GM18873 (cell line): ENCODE measurements around the gene NPAP1.
"Not testable (repeated sequence)": the region's sequence is repeated elsewhere in the genome, so short reads cannot be mapped to it uniquely, and the experiment has no call there.

Source experiments
- ATAC-seq: cut with Tn5 transposase; IDR thresholded peaks from one replicate; pipeline ENCODE4 v1.9.1; 2021; ENCODE audit warnings: mild to moderate bottlenecking, moderate library complexity, moderate number of reproducible peaks; ENCODE audit not compliant: unreplicated experiment, low FRiP score

Gene NPAP1, protein sequence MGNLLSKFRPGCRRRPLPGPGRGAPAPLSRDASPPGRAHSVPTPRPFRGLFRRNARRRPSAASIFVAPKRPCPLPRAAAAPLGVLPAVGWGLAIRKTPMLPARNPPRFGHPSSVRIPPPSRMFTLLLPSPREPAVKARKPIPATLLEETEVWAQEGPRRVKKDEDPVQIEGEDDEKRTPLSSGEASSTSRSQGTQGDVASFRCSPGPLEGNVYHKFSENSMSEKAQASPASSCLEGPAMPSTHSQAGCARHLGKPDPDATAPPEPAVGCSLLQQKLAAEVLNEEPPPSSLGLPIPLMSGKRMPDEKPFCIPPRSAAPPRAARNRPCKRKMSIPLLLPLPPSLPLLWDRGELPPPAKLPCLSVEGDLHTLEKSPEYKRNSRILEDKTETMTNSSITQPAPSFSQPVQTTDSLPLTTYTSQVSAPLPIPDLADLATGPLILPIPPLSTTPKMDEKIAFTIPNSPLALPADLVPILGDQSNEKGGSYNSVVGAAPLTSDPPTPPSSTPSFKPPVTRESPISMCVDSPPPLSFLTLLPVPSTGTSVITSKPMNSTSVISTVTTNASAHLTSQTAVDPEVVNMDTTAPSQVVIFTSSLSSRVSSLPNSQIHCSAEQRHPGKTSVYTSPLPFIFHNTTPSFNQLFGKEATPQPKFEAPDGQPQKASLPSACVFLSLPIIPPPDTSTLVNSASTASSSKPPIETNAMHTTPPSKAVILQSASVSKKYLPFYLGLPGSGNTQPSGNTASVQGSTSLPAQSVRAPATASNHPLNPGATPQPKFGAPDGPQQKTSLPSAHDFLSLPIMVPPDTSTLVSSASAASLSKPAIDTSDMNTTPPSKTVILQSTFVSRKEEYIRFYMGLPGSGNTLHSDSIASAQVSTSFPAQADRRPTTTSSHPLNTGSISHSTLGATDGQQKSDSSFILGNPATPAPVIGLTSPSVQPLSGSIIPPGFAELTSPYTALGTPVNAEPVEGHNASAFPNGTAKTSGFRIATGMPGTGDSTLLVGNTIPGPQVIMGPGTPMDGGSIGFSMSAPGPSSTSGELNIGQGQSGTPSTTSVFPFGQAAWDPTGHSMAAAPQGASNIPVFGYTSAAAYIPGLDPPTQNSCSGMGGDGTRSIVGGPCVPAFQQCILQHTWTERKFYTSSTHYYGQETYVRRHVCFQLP

DNA sequence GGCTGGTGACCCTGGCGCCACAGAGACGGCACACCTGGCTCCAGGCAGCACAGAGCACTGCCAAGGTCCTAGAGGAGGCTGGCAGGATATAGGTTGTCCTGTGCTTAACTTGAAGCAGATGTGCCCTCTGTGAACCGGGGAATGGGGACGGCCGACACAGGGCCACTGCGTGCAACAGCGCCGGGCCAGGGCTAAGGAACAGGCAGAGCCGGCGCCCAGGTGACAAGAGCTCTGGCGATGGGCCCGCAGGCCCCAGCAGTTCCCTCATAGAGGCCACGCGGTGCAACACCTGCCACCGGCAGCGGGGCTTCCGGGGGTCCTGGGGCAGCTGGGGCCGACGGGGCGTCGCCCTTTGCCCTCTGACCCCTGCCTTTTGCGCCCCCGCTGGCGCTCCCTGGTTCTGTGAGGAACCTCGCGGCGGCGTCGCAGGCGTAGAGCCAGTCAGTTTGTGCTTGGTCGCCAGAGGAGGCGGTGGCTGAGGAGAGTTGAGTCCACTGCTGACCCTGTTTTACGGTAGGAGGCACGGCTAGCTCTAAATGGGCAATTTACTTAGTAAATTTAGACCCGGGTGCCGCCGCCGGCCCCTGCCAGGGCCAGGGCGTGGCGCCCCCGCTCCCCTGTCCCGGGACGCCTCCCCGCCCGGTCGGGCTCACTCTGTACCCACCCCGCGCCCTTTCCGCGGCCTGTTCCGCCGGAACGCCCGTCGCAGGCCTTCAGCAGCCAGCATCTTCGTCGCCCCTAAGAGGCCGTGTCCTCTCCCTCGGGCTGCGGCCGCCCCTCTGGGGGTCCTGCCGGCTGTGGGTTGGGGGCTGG is at the start of gene NPAP1:
Gene NPAP1 (plus strand): TSS at position 444 of the 813 bp plus-strand sequence. CDS start 93 bp downstream, at position 537.
- ATAC-seq, result no peak

DNA sequence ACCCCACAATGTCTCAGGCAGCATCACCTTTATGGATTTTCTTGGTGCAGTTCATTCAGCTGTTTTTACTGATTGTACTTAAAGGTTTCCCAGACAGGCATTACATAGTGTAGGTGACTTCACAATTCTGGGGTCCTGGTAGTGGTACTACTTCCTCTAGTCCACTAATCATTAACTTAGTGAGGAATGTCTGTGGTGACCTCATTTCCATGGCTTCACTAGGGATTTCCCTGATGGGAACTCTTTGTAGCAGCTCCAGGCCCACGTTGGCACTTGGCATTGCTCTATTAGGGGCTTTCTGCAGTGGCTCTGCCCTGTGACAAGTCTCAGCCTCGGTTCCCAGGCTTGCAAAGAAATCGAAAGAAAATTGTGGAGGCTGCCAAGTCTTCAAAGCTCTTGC is 48.1 kb upstream of the NPAP1 start:
- ATAC-seq, result no peak

DNA sequence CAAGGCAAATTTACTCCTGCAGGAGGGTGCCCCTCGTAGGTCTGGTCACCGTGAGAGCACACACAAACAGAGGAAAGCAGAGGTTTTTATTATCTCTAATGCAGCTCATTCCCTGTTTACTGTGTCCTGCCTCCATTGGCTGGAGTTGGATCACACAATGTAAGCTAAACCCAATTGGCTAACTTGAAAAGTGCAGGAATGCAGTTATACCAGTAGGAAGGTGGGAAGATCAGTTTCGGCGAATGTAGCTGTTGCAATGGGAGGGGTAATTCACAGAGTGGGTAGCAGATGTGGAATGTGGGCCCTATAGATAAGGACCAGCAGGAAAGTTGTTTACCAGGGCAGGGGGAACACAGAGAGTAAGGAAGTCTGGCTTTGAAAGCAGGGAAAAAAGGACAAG is 42.5 kb upstream of the NPAP1 start:
- ATAC-seq, result no peak

DNA sequence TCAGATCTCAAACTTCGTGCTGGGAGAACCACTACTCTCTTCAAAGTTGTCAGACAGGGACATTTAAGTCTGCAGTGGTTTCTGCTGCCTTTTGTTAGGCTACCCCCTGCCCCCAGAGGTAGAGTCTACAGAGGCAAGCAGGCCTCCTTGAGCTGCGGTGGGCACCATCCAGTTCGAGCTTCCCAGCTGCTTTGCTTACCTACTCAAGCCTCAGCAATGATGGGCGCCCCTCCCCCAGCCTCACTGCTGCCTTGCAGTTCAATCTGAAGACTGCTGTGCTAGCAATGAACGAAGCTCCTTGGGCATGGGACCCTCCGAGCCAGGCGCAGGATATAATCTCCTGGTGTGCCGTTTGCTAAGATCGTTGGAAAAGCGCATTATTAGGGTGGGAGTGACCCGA is 36.2 kb upstream of the NPAP1 start:
- ATAC-seq, result not testable (repeated sequence)

DNA sequence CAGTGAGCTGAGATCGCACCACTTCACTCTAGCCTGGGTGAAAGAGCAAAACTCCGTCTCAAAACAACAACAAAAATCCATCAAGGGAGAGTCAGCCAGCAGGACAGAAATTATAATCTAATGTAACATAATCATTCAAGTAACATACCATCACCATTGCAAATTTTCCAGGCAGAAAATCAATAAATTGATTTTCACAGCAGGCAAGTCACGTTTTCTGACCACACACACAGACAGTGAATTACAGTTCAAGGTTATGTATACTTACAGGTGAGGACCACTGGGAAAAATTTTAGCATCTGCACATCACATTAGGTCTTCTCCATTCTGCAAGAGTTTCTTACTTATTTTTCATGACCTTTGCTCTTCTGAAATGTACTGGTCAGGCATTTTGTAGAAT is 29.9 kb upstream of the NPAP1 start:
- no peak for ATAC-seq

DNA sequence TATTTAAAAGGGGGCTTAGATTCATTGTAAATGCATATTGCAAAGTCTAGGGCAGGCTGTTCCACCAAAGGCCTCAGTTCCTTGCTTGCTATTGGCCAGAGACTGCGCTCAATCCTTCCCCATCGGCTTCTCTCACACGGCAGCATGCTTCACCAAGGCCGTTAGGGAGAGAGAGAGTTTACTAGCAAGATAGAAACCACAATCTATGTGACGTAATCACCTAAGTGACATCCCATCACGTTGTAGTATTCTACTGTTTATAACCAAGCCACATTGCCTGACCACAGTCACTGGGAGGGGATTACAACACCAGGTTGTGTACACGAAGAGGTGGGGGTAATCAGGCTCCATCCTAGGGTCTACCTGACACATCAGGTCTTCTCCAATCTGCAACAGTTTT is 16.0 kb upstream of the NPAP1 start:
- ATAC-seq, result no peak

DNA sequence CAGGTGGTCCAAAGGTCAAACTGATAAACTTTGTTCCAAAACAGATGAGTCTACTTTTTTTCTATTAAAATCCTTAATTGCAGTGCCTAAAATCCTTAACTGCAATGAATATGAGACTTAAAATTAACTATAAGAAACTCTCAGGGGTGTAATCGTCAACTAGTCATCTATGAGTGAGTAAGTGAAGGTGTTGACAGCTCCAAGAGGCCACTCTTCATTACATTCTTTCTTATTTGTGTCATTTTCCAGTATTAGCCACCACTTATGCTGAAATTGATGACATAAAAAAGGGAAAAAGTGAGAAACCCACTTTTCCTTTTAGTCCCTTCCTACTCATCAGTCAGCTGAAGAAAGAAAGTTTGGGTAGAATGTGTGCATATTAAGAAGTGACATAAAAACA is 12.6 kb upstream of the NPAP1 start:
- ATAC-seq, result no peak

DNA sequence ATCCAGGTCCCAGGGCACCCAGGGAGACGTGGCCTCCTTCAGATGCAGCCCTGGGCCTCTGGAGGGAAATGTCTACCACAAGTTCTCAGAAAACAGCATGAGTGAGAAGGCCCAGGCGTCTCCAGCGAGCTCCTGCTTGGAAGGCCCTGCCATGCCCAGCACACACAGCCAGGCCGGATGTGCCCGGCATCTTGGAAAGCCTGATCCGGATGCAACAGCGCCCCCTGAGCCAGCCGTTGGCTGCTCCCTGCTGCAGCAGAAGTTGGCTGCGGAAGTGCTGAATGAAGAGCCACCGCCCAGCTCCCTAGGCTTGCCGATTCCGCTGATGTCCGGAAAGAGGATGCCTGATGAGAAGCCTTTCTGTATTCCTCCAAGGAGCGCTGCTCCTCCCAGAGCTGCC is 856 bp downstream of the NPAP1 start:
- no peak for ATAC-seq

DNA sequence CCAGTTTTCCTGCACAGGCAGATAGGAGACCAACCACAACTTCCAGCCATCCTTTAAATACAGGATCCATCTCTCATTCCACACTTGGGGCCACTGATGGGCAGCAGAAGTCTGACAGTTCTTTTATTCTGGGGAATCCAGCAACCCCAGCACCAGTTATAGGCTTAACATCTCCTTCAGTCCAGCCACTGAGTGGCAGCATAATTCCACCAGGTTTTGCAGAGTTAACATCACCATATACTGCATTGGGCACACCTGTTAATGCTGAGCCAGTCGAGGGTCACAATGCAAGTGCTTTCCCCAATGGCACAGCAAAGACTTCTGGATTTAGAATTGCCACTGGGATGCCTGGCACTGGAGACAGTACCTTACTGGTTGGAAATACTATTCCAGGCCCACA is 2.9 kb downstream of the NPAP1 start:
- ATAC-seq, result no peak

DNA sequence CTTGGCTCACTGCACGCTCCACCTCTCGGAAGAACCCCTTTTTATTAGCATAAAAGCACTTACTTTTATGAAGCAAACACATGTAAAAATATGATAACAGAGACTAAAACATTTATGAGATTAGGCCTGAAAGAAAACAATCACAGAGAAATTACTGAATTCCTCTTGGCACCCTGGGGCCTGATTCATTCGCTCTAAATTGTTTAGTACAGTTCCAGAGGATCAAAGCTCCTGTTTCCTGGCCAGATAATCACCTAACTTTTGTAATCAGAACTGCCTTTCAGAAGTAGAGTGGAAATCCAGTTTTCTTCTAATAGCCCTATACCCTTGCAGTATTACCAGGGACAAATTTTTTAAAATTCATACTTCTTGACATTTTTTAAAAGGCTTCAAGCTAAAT is 6.4 kb downstream of the NPAP1 start:
- ATAC-seq, result no peak

DNA sequence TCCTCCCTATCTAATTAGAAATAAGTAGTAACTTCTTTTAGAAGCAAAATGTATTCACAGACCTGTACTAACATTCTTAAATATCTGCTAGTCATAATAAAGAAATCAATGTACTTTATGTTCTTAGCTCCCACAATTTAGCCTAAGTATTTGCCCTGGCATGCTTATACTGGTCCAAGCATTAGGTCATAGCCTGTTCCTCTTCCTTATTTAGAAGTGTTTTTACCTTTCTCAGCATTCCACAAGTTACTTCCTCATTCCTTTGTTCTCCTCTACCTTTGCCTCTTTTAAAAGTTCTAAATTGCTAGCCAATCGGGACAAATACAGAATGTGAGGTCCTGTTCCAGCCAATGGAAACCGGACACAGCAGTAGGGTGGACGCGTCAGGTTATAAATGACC is 7.3 kb downstream of the NPAP1 start:
- not testable (repeated sequence) for ATAC-seq

DNA sequence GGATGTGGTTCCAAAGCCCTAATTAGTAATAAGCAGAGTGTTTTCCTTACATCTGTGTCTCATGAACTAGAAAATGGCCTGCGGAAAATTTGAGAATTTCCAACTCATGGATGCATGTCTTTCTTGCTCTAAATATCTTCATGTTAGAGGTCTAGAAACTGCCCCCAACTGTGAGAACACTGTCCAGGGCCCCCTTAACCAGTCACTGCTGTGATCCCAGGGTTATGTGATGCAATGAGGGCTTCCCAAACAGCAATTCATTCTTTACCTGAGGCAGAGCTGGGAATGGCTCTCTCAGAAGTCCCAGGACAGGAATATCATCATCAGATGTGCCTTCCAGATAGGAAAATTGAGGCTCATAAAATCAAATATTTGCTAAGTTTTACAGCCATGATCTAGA is 8.2 kb downstream of the NPAP1 start:
- no peak for ATAC-seq

DNA sequence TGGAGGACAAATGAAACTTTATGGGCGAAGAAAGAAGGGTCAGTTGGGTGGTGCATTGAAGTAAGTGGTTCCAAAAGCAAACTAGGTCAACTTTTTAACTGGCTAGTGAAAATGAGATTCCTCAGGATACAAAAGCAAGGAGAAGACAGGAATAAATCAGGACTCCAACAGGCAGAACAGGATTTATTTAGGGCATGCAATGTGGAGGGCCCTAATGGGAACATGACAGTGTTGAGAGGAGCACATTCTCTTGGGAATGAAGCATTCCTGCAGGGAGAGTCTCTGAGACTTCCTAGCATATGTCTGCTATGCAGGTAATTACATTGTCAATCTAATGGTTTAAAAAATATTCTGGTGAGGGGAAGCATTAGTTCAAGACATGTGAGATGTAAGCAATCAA is 8.7 kb downstream of the NPAP1 start:
- no peak for ATAC-seq

DNA sequence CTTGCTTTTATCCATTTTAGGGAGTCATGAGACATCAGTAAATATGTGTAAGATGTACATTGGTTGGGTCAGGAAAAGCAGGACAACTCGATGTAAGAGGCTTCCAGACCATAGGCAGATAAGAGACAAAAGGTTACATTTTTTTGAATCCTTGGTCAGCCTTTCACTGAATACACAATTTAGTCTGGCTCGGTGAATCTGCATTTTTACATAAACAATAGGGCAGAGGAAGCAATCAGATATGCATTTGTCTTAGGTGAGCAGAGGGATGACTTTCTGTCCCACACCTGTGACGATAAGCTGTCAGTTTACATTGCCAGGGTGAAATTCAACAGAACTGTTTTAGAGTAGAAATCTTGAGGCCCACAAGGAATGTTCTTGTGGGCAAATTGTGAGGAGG is 20.6 kb downstream of the NPAP1 start:
- ATAC-seq, result no peak

DNA sequence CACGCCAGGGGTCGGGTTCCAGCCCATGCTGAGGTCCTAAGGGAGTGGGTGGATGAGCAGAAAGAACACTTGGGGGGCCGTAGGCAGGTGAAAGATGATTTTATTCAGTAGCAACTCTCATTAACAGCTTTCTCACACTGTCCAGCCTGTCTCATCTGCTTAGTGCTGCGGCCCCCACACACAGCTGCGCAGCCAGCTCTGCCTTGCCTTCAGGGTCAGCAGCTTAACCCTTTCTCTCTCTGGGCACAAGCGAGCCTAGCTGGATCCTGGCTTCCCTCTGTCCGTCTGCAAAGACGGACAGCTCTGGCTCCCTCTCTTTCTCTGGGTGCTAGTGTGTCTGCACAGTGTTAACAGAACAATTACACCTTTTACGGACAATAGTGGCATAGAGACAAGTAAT is 21.3 kb downstream of the NPAP1 start:
- ATAC-seq, result no peak

DNA sequence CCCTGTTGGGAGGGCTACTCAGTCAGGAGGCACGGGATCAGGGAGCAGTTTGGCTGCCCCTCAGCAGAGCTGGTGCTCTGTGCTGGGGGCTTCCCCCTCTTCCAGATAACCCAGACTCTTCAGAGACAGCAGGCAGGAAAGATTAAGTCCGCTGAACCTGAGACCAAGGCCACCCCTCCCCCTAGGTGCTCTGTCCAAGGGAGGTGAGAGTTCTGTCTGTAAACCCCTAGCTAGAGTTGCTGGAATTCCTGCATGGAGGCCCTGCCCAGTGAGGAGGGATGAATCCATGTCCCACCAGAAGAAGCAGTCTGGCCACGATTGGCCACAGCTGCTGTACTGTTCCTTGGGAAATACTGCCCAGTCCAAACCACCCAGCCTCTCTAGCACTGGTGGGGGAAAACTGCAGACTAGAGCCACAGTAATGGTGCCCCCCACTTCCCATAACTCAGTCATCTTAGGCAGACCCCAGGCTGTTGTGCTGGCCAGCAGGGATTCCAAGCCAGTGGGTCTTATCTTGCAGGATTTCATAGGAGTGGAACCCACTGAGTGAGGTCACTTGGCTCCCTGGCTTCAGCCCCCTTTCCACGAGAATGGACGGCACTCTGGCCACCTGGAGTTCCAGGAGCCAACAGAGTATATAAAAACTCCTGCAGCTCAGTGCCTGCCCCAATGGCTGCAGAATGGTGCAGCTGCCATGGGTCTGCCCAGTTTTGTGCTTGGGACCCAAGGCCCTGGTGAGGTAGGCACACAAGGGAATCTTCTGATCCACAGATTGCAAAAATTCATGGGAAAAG is 42.9 kb downstream of the NPAP1 start:
- no peak for ATAC-seq

DNA sequence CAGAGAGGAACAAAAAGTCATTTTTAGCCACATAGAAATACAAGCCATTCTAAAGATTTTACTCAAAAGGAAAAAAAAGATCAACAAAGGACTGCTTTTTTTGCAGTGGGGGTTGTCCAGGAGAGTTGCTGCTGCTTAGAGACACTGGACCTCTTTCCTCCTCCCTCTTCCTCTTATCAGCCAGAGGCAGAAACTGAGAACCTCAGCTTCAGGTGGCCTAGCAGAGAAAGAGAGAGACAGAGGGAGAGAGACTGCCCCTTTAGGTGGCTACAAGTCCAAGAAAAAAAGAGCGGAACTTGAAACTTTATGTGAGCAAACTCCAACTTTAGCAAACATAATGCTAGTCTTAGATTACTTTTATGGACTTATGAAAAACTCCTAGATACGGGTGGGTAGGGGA is 54.2 kb downstream of the NPAP1 start:
- no peak for ATAC-seq
